ENCODE results near the gene ITGB8.

- TF ChIP-seq, protein P1, sequence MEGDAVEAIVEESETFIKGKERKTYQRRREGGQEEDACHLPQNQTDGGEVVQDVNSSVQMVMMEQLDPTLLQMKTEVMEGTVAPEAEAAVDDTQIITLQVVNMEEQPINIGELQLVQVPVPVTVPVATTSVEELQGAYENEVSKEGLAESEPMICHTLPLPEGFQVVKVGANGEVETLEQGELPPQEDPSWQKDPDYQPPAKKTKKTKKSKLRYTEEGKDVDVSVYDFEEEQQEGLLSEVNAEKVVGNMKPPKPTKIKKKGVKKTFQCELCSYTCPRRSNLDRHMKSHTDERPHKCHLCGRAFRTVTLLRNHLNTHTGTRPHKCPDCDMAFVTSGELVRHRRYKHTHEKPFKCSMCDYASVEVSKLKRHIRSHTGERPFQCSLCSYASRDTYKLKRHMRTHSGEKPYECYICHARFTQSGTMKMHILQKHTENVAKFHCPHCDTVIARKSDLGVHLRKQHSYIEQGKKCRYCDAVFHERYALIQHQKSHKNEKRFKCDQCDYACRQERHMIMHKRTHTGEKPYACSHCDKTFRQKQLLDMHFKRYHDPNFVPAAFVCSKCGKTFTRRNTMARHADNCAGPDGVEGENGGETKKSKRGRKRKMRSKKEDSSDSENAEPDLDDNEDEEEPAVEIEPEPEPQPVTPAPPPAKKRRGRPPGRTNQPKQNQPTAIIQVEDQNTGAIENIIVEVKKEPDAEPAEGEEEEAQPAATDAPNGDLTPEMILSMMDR (IDR thresholded peaks at IDR 0.05 in 2 of 3, conservative IDR thresholded peaks at IDR 0.05 in 1 of 3; ENCODE audit: borderline replicate concordance in 1 of 3, insufficient read depth in 1 of 3, low read depth in 2 of 3, low read length in 2 of 3) = no peak
- TF ChIP-seq CEBPB (IDR thresholded peaks at IDR 0.05; ENCODE audit: low read depth) = no peak
- no peak for TF ChIP-seq ZNF274 (IDR thresholded peaks at IDR 0.05; ENCODE audit: low read depth, low read length)
Measured at GRCh38 chr7:20284003-20284770, 46.5 kb upstream of the ITGB8 start.
